ENCODE measurements around the gene DSCAML1.

The DSCAML1 gene

DNA sequence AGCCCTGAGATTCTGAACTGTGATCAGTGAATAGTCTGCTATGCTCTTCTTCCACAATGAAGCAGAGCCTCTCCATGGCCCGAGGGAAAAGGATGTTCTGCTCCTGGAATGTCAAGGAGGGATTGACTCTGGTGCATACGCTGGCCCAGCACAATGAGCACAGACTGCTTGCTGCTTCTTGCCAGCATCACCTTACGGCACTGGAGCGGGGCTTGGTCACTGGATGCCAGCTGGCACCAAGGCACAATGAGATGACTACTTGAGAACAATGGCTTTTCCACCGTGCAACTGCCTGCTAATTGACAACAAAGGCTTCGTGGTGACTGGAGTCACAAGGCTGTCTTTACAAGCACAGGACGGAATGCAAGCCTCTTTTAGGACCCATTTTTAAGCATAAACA lies 139.2 kb downstream of the DSCAML1 start:
- peak; percentile 71 for DNase-seq

DNA sequence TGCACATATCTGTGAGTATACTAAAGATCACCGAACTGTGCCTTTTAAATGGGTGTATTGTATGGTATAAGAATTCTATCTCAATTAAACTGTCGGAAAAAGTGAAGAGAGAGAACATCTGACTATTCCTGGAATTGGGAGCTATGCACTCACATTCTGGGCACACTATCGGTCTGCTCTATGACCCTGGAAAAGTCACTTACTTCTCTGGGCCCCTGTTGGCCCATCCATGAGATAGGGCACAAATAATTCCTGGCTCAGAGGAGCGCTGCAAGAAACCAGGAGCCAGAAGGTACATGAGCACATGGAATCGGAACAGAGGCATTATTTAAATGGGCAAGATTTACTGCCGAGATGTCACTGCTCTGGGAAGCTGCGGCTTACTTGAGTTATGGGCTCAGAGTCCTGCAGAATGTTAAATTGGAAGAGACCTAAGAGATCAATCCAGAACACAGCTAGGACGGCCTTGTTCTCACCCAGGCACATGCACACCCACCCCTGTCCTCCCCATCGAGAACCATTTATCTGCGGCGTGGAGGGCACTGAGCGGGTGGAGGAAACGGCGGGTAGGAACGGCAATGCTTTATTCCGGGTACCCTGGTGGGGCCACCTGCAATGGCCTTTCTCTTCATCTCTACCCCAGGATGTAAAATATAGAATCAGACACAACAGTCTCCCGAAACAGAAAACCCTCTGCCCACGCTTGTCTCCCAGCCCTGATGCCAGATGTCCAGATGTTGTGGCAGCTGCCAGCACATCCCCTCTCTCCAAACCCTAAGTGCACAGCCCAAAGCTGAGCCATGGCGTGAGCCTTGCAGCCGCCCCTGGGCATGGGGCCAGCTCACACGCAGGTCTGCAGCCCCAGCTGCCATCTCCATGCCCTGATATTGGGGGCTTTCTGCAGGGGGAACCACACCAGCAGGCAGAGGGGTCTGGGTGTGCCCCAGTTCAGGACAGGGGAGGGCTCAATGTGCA lies 142.4 kb downstream of the DSCAML1 start:
- DNase-seq, result no peak

DNA sequence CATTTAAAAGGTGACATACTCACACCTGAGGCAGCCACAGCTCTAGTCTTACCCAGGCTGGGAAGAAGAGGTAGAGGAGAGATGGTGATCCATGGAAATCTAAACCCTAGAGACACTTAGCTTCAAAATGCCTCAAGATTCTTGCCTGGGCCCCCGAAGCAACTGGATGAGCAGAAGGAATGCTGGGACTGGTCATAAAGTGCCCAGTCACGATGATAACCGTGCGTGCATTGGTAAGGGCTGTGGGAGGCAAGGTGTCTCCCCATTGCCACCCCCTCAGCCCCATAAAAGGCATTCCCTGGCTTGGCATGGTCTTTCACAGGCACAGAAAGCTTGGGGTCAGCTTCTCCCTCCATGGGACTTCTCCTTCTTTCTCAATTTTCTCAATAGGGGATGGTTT lies 144.5 kb downstream of the DSCAML1 start:
- DNase-seq, result no peak

DNA sequence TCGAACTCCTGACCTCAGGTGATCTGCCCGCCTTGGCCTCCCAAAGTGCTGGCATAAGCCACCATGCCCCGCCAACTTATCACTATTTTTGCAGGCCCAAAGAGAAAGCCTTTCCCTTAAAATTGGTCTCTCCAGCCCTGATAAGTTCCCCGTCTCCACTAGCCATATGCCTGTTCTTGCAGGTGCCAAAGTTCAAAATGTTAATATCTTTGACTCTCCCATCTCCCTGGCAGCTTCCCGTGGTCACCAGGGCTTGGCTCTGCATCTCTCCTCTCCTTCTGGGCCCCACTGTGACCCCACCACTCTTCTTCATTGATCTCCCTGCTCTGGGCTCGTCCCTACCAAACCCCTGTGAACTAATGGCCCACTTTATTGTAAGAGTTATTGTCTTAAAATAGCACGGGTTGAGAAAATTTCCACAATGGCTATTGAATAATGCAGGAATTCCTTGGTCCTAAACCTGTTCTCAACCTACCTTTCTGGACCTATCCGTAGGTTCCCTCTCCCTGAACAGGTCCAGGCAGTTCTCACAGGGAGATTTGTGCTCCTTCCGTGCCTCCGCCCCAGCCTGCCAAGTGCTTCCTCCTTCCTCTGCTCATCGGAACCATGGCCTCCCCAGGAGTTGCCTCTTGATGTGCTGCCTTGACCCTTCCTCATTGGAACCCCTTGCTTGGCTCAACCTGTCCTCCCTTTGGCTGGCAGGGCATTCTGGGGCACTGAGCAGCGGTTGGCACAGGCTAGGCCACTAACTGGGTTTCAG lies 147.5 kb downstream of the DSCAML1 start:
- no peak for DNase-seq

DNA sequence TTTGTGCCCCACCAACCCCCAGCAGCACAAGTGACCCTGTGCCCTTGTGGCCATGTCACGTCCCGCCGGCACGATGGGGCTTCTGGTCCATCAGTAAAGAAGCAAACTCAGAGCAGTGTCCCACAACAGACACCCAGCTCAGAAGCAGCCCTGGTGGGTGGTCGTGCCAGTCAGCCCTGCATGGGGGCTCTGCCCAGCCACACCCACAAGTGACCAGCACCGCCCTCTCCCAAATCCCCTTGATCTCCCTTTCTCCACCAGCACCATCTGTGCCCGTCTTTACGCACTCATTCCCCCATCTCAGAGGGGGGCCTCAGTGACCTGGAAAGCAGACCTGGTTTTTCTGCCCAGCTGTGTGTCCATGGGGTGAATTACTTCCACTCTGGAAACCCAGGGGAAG lies 149.1 kb downstream of the DSCAML1 start:
- DNase-seq, result no peak

DNA sequence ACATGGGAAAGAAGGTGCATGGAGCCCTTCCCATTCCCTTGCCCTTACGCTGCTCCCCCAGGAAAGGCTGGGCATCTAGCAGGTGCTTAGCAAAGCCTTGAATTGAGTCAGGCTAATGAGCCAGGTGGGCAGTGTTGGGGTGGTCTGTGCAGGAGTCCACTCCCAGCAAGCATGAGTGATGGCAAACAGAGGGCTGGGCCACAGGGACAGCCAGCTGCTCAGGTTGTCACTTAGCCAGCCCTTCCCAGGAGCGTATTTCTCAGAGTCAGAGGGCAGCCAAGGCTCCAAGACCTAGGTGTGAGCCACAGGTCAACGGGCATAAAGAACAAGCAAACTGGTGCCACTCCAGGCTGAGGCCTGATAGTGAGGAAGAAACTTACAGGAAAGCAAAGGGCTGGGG lies 149.8 kb downstream of the DSCAML1 start:
- no peak for DNase-seq

DNA sequence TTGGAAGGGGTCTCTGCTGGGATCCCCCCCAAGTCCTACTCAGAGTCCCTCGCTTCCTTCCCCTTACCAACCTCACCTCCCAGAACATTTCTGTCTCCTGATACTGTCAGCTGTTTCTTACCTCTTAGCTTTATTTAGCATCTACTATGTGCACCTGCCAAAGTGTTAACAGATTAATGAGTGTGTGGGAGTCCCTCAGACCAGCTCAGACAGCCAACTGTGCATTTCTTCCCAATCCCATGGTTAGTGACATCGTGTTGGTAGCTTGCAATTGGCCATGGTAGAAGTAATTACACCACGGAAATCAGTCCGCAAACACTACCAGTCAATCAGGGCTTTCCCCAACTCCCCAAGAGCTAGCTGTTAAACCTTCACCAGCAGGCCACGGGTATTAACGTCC lies 150.6 kb downstream of the DSCAML1 start:
- DNase-seq, result no peak

DNA sequence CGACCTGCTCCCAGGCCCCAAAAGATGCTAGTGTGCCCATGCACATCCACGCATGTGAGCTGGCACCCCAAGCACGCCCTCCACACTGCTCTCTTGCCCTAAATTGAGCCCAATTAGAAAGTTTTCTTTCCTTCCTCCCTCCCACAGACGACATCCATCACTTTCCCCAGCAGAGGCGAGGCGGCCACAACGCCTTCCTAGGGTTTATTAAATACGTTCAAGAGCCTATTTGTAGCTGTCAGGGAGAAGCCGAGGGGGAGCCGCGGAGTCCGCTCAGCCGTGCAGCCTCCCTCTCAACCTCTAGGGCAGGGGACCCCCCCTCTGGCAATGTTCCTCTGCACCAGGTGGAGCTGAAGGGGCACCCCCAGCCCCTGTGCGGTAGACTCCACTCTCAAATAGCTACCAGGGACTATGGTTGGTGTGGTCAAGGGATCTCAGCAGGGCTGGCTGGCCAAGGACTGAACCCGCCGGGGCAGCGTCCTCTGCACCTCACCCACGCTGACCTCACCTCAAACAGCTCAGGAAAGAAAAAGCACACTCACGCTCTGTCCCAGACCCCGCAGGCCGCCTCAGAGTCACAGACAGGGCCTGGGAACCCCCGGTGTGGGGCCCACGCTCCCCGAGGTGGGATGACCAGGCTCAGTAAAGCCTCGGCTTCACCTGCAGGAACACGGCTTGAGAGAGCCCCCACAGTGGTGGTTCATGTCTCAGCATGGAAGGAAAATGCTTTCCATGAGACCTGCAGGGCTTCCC lies 152.4 kb downstream of the DSCAML1 start:
- no peak for DNase-seq

DNA sequence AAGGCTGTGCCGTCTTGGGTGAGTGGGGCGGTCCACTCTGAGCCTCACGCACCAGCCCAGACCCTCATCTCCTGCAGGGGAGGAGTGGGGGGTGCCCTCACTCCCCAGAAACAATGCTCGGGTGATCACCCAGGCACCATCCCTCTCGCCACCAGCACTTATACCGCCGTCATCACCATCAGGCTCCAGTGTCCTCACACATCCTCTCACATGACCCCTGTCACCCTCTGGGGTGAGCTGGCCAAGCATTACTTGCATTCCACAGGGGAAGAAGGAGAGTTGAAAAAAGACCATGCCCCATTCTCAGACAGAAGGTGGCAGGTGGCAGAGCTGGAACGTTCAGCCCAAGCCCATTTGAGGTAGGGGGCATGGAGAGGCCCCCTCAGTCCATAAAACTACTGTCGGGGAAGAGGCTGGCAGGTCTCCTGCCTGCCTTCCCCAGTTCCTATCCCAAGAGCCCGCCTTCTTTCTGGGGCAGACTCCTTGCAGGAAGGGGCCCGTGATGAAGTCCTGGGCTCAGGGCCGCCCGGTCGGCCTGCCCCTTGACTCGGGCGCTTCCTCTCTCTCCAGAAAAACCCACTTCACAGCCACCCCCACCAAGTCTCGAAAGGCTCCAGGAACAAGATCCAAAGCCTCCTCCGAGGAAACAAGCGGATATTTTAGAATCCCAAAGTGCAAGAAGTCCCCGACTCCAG lies 153.3 kb downstream of the DSCAML1 start:
- DNase-seq, result peak; percentile 68

DNA sequence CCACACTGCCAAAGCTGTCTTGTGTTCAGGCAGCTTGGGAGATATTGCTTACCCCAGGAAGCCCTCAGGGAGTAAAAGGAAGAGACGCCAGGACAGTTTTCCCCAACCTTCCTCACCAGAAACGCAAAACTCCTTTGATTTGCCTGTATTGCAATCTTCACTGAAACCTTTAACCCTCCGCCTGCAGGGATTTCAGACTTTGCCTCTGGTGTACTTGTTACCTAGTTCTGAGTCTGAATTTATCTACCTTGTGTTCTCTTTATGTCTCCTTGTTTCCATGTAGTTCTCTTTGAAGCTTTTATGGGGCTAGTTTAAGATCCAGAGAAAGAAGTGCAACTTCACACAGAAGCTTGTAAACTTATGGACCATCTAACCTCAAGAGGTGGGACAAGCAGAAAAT lies 154.2 kb downstream of the DSCAML1 start:
- no peak for DNase-seq

DNA sequence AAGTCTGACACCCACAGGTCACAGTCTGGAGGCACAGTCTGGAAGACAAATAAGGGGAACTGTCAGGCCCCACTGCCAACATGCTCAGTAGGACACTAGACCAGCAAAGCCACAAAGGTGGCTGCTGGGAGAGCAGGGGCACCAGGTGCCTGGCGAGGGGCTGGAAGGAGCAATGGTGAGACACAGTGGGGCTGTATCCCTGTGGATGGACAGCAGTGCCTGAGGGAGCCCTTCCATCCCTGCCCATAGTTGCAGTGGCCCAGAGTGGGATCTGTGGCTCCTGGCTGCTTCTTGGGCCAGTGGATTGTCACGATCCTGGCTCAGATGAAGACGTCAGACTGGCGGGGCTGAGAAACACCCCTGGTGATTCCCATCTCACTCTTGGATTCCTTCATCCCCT lies 154.6 kb downstream of the DSCAML1 start:
- no peak for DNase-seq

DNA sequence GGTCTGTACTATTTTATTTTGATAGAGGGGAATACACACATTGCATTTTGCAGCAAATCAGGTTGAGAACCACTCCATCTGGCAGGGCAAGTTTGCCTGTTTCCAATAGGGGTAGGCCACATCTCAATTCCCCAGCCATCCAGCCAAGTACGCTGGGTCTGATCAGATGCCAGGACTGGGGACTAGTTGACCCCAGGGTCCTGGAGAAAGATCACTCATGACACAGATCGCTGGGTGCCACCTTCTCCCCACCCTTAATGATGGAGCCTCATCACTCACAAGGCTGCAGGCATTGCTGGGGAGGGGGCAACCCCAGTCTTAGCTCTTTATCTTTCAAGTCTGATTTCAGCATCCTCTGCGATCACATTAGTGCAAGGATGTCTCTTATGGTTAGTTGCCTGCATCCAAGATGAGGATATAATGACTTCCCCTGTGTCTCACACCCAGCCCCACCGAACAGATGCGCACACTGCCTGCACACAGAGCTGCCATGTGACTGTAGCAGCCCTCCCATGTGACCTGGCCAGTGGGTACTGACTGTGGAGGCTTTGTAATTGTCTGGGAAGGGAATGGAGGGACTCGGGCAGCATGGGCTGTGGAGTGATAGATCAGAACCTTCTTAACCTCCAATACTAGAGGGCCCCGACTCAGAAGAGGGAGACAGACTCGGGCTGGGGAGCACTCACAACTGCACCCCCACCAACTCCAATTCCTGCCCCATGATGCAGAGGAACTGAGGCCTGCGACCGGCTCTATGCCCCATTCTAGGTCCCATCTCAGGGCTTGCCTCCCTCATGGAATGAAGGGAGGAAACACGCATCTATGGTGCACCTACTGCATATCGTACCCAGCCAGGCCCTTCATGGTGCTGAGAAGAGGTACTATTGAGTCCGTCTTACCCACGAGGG lies 155.8 kb downstream of the DSCAML1 start:
- no peak for DNase-seq

DNA sequence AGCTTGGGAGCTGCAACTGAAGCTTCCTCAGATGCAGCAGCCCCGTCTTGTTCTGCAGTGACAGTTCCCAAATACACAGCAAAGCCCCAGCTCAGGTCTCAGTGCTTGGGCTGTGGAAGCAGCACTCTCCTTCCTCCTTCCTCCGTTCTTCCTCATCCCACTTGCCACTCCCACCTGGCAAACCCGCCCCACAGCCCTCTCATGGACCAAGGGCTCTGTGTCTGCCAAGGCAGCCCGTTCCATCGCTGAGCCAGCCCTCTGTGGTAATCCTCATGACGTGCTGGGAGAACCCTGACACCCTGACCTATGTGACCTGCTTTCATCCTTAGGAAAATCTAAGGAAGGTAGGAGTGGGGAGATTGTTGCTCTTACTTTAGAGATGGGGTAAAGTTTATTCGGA lies 157.0 kb downstream of the DSCAML1 start:
- no peak for DNase-seq

DNA sequence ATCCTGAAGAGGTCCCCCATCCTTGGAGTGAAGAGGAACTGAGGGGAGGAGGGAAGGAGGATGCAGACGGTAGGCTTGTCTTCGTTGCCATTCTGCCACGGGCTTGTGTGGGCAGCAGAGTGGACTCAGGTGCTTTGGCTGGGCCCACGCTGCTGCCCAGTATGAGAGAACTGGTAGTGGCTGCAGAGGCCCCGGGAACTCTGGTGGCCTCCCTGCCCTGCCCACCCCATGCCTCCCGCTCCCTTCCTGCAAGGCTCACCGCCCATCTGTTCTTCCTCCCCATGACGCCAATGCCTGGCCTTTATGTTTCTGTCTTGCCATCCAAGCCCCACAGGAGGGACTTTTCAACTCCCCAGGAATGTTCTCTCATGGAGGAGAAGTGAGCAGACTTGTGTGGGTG lies 157.4 kb downstream of the DSCAML1 start:
- no peak for DNase-seq

DNA sequence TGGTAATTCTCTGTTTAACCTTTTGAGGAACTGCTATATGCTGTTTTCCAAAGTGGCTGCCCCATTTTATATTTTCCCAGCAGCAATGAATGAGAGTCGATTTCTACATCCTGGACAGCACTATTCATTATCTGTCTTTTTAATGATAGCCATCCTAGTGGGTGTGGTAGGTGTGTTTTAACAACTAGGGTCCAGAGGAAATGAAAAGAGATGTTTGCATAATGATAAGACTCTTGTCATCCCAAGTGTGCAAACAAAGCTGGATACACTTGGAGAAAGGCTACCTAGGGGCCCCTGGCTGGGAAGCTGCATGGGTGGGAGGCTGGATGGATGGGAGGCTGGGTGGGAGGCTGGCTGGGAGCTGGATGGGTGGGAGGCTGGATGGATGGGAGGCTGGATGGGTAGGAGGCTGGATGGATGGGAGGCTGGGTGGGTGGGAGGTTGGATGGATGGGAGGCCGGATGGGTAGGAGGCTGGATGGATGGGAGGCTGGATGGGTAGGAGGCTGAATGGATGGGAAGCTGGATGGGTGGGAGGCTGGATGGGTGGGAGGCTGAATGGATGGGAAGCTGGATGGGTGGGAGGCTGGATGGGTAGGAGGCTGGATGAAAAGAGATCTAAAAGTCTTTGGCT lies 158.0 kb downstream of the DSCAML1 start:
- no peak for DNase-seq

DNA sequence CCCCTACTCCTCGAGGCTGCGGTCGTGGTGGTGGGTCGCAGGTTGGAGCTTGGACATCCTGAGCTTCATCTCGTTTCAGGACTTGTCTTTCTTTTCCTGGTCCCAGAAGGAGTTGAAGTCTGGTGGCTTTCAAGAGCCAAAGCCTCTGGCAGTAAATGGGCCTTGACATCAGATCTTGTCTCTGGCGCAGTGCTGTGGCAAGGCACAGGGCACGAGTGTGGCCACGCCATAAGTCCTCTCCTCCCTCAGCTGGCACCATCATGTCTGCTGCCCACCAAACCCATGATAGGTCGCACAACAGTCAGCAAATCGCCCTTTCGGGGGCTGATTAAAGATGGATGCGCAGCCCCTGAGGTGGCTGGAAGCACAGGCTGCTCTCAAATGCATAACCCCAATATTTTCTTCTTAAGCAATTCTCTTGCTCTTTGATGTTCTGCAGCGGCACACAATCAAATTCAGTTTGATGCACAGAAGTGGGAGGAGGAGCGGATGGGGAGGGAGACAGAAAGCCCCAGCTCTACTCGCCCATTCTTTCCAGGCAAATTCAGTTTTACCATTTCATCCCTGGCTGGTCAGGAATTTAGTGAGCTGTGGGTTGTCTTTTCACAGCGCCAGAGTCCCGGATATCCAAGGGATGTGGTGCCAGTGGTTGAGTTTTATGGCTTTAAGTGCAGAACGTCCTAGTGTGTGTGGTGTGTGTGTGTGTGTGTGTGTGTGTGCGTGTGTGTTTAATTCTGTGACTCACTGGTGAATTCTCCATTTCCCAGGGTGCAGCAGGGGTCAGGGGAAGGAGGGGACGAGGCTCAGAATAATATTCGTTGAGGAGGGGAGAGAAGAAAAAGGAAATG lies 162.0 kb downstream of the DSCAML1 start:
- no peak for DNase-seq

DNA sequence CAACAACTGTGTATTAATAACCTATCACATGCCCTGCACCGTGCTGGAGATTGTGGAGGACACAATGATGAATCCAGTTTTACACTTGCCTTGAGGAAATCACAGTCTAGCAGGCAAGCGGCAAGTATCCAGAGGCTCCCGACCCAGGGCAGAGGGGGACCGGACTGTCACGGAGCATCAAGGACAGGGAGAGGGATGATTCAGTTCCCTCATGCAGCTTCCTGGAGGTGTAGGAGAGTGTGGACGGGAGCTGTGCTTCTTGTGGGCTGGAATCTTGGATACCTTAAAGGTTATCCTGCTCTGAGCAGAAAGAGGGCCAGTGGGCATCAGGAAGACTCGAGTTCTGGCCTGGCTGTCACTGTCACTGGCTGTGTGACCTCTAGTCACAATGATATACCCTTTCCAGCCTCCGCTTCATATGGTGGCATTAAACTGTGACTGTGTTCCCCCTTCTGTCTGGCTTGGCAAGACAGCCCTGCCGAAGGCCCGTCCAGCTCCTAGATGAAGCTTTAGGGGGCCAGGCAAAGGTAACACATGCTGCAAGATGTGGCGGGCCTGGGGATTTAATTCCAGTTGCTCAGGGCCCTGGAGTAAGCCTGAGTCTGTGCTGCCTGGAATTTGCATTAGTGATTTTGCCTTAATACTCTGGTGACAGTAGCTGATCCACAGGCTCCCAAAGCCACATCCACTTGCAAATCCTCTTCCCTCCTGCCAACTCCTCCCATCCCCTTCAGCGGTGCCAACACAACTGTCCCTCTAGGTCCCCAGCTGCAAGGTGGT lies 162.8 kb downstream of the DSCAML1 start:
- no peak for DNase-seq

DNA sequence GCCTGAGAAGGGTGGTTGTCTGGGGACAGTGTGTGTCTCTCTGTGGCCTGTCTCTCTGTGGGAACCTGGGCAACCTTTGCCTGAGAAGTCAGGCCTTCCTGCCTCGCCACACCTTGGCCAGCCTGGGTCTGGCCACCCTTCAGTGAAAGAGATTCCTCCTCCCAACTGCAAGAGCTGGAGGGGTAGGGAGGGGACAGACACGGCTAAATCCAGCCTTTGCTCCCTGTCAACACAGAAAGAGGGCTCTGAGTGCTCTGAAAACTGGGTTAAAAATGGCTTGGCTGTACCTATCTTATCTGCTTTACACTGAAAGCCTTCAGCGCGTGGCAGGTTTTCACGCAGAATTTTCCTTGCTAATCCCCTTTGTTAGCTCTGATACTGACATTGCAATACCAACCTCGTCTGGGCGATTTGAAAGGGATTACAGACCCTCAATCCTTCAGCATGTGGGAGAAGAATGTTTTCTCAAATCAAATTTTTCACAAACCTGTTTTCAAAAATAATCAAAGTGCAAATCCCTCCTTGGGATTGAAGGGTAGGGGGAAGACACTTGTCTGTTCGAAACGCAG lies 163.7 kb downstream of the DSCAML1 start:
- no peak for DNase-seq

DNA sequence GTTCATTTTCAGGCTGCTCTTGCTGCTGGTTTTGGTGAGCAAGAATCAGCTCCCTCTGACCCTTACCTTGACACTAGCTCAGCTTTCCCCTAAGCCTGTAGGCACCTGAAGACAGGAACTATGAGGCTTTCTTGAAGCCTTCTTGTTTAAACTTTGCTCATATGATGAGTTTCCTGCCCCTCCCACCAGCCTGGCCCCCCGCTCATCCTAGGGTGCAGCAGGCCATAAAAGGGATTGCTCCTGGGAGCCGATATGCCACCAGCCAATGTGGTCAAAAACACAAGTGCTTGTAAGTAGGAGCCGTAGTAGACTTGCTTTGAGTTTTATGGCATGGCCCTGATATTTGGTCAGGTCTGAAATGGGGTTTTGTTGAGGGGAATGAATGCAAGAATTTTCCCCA lies 164.7 kb downstream of the DSCAML1 start:
- no peak for DNase-seq

All from islet precursor cell (in vitro differentiated cells).